ENCODE measurements around the gene SP1. TPM values are rescaled to one million over a fixed set of nuclear protein-coding genes. Genes with fewer than 3 reads are reported as not detected.

Gene SP1
- total and polyA plus RNA-seq, 10 donors, result 9.1 to 92.8 (median 84.1) TPM

GRCh38 chr12:53338017-53338416 lies 42.0 kb upstream of the SP1 start:
- Histone ChIP-seq H3K9me3 (no peaks in the 10 kb centered on the region), H3K4me1 (peaks cover 0 to 11% (median 0%) of the 10 kb centered on the region in 6 donors), H3K27me3 (replicated peaks in 1 of 7) (peaks cover 0 to 53% (median 6%) of the 10 kb centered on the region in 7 donors), H3K4me3 (no peak overlapping the region), H3K36me3 (no peaks in the 10 kb centered on the region), H3K27ac (no peak overlapping the region)
- DNase-seq, result no peak
- 7 to 21% (median 14%) methylated on average over 11 of the region's 11 CpGs for WGBS, 5 donors
- no peak for TF ChIP-seq POLR2AphosphoS5 (IDR thresholded peaks at IDR 0.05)
- TF ChIP-seq CTCF (IDR thresholded peaks at IDR 0.05 in 8 of 11, conservative IDR thresholded peaks at IDR 0.05 in 3 of 11), result no peak
- TF ChIP-seq POLR2A (IDR thresholded peaks at IDR 0.05), result no peak
- intact Hi-C loops (cut with DNase I; ENCODE audit: low total_unique reads), result no loop called here

- H3K27ac ChIP-seq, result no peak overlapping the region
- H3K9me3 ChIP-seq, result no peaks in the 10 kb centered on the region
- intact Hi-C loops (cut with DNase I; ENCODE audit: low total_unique reads), result no loop called here
- WGBS, 5 donors, result 55 to 84% (median 71%) methylated on average over 5 to 6 of the region's 6 CpGs
- H3K4me1 ChIP-seq, result peaks cover 0 to 15% (median under 1%) of the 10 kb centered on the region in 6 donors
- TF ChIP-seq POLR2AphosphoS5 (IDR thresholded peaks at IDR 0.05) (no peak), POLR2A (IDR thresholded peaks at IDR 0.05) (no peak), CTCF (IDR thresholded peaks at IDR 0.05 in 8 of 11, conservative IDR thresholded peaks at IDR 0.05 in 3 of 11) (no peak)
- no peak overlapping the region for H3K4me3 ChIP-seq
- H3K36me3 ChIP-seq, result no peaks in the 10 kb centered on the region
- DNase-seq, result no peak
- peaks cover 0 to 51% (median 6%) of the 10 kb centered on the region in 7 donors for H3K27me3 ChIP-seq (replicated peaks in 1 of 7)
These were observed 41.1 kb upstream of the SP1 start for GRCh38 chr12:53338916-53339315.

- intact Hi-C loops (cut with DNase I; ENCODE audit: low total_unique reads), result no loop called here
- Histone ChIP-seq H3K4me1 (peaks cover 3 to 29% (median 14%) of the 10 kb centered on the region in 6 donors), H3K36me3 (no peaks in the 10 kb centered on the region), H3K9me3 (no peaks in the 10 kb centered on the region), H3K4me3 (no peak overlapping the region), H3K27ac (no peak overlapping the region), H3K27me3 (replicated peaks in 1 of 7) (peaks cover 0 to 40% (median 6%) of the 10 kb centered on the region in 7 donors)
- 66 to 88% (median 72%) methylated on average over 9 of the region's 9 CpGs for WGBS, 5 donors
- no peak for DNase-seq
- TF ChIP-seq CTCF (IDR thresholded peaks at IDR 0.05 in 8 of 11, conservative IDR thresholded peaks at IDR 0.05 in 3 of 11), result no peak
- TF ChIP-seq POLR2AphosphoS5 (IDR thresholded peaks at IDR 0.05), result no peak
- TF ChIP-seq POLR2A (IDR thresholded peaks at IDR 0.05), result no peak
These were observed 39.6 kb upstream of the SP1 start for GRCh38 chr12:53340398-53340797.

- 56 to 83% (median 61%) methylated on average over 3 of the region's 3 CpGs for WGBS, 5 donors
- no peaks in the 10 kb centered on the region for H3K36me3 ChIP-seq
- no peak overlapping the region for H3K4me3 ChIP-seq
- H3K27me3 ChIP-seq (replicated peaks in 1 of 7), result peaks cover 0 to 10% (median 0%) of the 10 kb centered on the region in 7 donors
- peaks cover 4 to 27% (median 20%) of the 10 kb centered on the region in 6 donors for H3K4me1 ChIP-seq
- DNase-seq, result no peak
- no peaks in the 10 kb centered on the region for H3K9me3 ChIP-seq
- TF ChIP-seq CTCF (IDR thresholded peaks at IDR 0.05 in 8 of 11, conservative IDR thresholded peaks at IDR 0.05 in 3 of 11) (no peak), POLR2A (IDR thresholded peaks at IDR 0.05) (no peak), POLR2AphosphoS5 (IDR thresholded peaks at IDR 0.05) (no peak)
- H3K27ac ChIP-seq, result no peak overlapping the region
- intact Hi-C loops (cut with DNase I; ENCODE audit: low total_unique reads), result no loop called here
These were observed 36.5 kb upstream of the SP1 start for GRCh38 chr12:53343449-53343848.
